HEK293 (cell line): ENCODE results near the gene COL15A1.

Experiments
- CTCF ChIA-PET: fragments of 350-600 bp; formaldehyde crosslinking; extraction: SDS; loops from one replicate; lab custom pipeline; 2021; ENCODE audit warnings: antibody characterized with exemption; lab: Yijun Ruan, JAX
- POLR2A ChIA-PET: fragments of 300-600 bp; formaldehyde crosslinking; extraction: SDS; loops from one replicate; lab custom pipeline; 2020; ENCODE audit warnings: antibody characterized with exemption, inconsistent platforms; lab: Yijun Ruan, JAX
- H3K27ac ChIP-seq: fragments of 200-500 bp; sonication (Bioruptor generic); 2 replicates; pipeline ENCODE4 v1.5.1; 2014; ENCODE audit warnings: low read depth, low read length, control low read depth, inconsistent platforms; ENCODE audit errors: extremely low read depth
- H3K36me3 ChIP-seq, 2 experiments: fragments of 200-500 bp in 1 of 2; sonication (Bioruptor generic) in 1 of 2; 1 replicate in 1 of 2; 2 replicates in 1 of 2; pipeline ENCODE4 v1.5.1; 2014 to 2017; ENCODE audit warnings: inconsistent platforms in 2 of 2, low read length in 2 of 2; ENCODE audit not compliant: control insufficient read depth in 2 of 2, insufficient read depth in 1 of 2
- H3K4me1 ChIP-seq: fragments of 200-500 bp; sonication (Bioruptor generic); 2 replicates; pipeline ENCODE4 v1.5.1; 2014; ENCODE audit warnings: mild to moderate bottlenecking, low read length, inconsistent platforms; ENCODE audit not compliant: control insufficient read depth, insufficient read depth
- H3K4me3 ChIP-seq: 2 replicates; pipeline ENCODE4 v1.5.1; 2011; ENCODE audit warnings: low read depth, mild to moderate bottlenecking, control low read depth, low read length, moderate library complexity
- H3K9me3 ChIP-seq: fragments of 200-500 bp; sonication (Bioruptor generic); 2 replicates; pipeline ENCODE4 v1.5.1; 2014; ENCODE audit warnings: low read depth, low read length, inconsistent platforms; ENCODE audit not compliant: control insufficient read depth, insufficient read depth
- HOXC10 ChIP-seq: sonication (generic); formaldehyde crosslinking; IDR thresholded peaks from 2 replicates; pipeline ENCODE4 v1.8.1; 2023; ENCODE audit warnings: mild to moderate bottlenecking, missing genetic modification reagents
- IKZF3 ChIP-seq: fragments of 450-650 bp; IDR thresholded peaks from 2 replicates; pipeline ENCODE4 v1.5.0; 2018; ENCODE audit warnings: missing biosample characterization, mild to moderate bottlenecking, missing genetic modification characterization, moderate library complexity
- KLF8 ChIP-seq: fragments of 450-650 bp; formaldehyde crosslinking; IDR thresholded peaks from 2 replicates; pipeline ENCODE4 v1.5.1; 2016; ENCODE audit warnings: missing biosample characterization, missing genetic modification characterization
- SCRT1 ChIP-seq: fragments of 450-650 bp; formaldehyde crosslinking; IDR thresholded peaks from 2 replicates; pipeline ENCODE4 v1.5.1; 2016; ENCODE audit warnings: missing biosample characterization, missing genetic modification characterization, borderline replicate concordance
- SP7 ChIP-seq: fragments of 450-650 bp; formaldehyde crosslinking; IDR thresholded peaks from 2 replicates; pipeline ENCODE4 v1.5.1; 2016; ENCODE audit warnings: missing biosample characterization, missing genetic modification characterization
- TCF7L2 ChIP-seq: IDR thresholded peaks from 2 replicates; pipeline ENCODE4 v1.6.1; 2011; ENCODE audit warnings: low read depth, mild to moderate bottlenecking, inconsistent platforms, low read length, moderate library complexity, borderline replicate concordance
- ZBTB44 ChIP-seq: fragments of 450-650 bp; IDR thresholded peaks from 2 replicates; pipeline ENCODE4 v1.5.1; 2018; ENCODE audit warnings: missing biosample characterization, mild to moderate bottlenecking, missing genetic modification characterization
- ZNF133 ChIP-seq: fragments of 450-650 bp; formaldehyde crosslinking; IDR thresholded peaks from 2 replicates; pipeline ENCODE4 v1.5.1; 2016; ENCODE audit warnings: missing biosample characterization, missing genetic modification characterization
- ZNF140 ChIP-seq: fragments of 450-650 bp; formaldehyde crosslinking; IDR thresholded peaks from 2 replicates; pipeline ENCODE4 v1.5.1; 2016; ENCODE audit warnings: missing biosample characterization, missing genetic modification characterization
- ZNF146 ChIP-seq: fragments of 450-650 bp; formaldehyde crosslinking; IDR thresholded peaks from 2 replicates; pipeline ENCODE4 v1.5.1; 2016; ENCODE audit warnings: missing biosample characterization, missing genetic modification characterization
- ZNF148 ChIP-seq: fragments of 450-650 bp; formaldehyde crosslinking; IDR thresholded peaks from 2 replicates; pipeline ENCODE4 v1.5.0; 2017; ENCODE audit warnings: missing biosample characterization, missing genetic modification characterization, borderline replicate concordance
- ZNF157 ChIP-seq: fragments of 450-650 bp; formaldehyde crosslinking; IDR thresholded peaks from 2 replicates; pipeline ENCODE4 v1.5.1; 2016; ENCODE audit warnings: missing biosample characterization, missing genetic modification characterization
- ZNF18 ChIP-seq: fragments of 450-650 bp; formaldehyde crosslinking; IDR thresholded peaks from 2 replicates; pipeline ENCODE4 v1.5.1; 2016; ENCODE audit warnings: missing biosample characterization, missing genetic modification characterization
- ZNF350 ChIP-seq: fragments of 450-650 bp; formaldehyde crosslinking; IDR thresholded peaks from 2 replicates; pipeline ENCODE4 v1.5.0; 2017; ENCODE audit warnings: missing biosample characterization, mild to moderate bottlenecking, missing genetic modification characterization
- ZNF366 ChIP-seq: fragments of 450-650 bp; formaldehyde crosslinking; conservative IDR thresholded peaks from 2 replicates; pipeline ENCODE4 v1.5.1; 2016; ENCODE audit warnings: missing biosample characterization, missing genetic modification characterization
- ZNF37A ChIP-seq: fragments of 450-650 bp; IDR thresholded peaks from 2 replicates; pipeline ENCODE4 v1.5.1; 2018; ENCODE audit warnings: missing biosample characterization, missing genetic modification characterization
- ZNF398 ChIP-seq: fragments of 450-650 bp; formaldehyde crosslinking; IDR thresholded peaks from 2 replicates; pipeline ENCODE4 v1.5.1; 2017; ENCODE audit warnings: missing biosample characterization, missing genetic modification characterization
- ZNF423 ChIP-seq: fragments of 450-650 bp; formaldehyde crosslinking; IDR thresholded peaks from 2 replicates; pipeline ENCODE4 v1.5.1; 2016; ENCODE audit warnings: missing biosample characterization, missing genetic modification characterization
- ZNF426 ChIP-seq: fragments of 450-650 bp; formaldehyde crosslinking; IDR thresholded peaks from 2 replicates; pipeline ENCODE4 v1.5.1; 2017; ENCODE audit warnings: missing biosample characterization, missing genetic modification characterization, mild to moderate bottlenecking, inconsistent platforms, moderate library complexity
- ZNF510 ChIP-seq: fragments of 450-650 bp; formaldehyde crosslinking; IDR thresholded peaks from 2 replicates; pipeline ENCODE4 v1.5.1; 2018; ENCODE audit warnings: mild to moderate bottlenecking, missing genetic modification characterization, missing biosample characterization; ENCODE audit not compliant: insufficient replicate concordance
- ZNF585B ChIP-seq: fragments of 450-650 bp; formaldehyde crosslinking; IDR thresholded peaks from 2 replicates; pipeline ENCODE4 v1.5.1; 2016; ENCODE audit warnings: missing biosample characterization, missing genetic modification characterization
- ZNF600 ChIP-seq: fragments of 450-650 bp; formaldehyde crosslinking; IDR thresholded peaks from 2 replicates; pipeline ENCODE4 v1.5.1; 2016; ENCODE audit warnings: missing biosample characterization, missing genetic modification characterization
- ZNF660 ChIP-seq: fragments of 450-650 bp; IDR thresholded peaks from 2 replicates; pipeline ENCODE4 v1.5.1; 2018; ENCODE audit warnings: missing biosample characterization, mild to moderate bottlenecking, missing genetic modification characterization
- ZNF768 ChIP-seq: fragments of 450-650 bp; formaldehyde crosslinking; IDR thresholded peaks from 2 replicates; pipeline ENCODE4 v1.5.1; 2018; ENCODE audit warnings: missing biosample characterization, mild to moderate bottlenecking, missing genetic modification characterization
- ZNF785 ChIP-seq: fragments of 450-650 bp; formaldehyde crosslinking; IDR thresholded peaks from 2 replicates; pipeline ENCODE4 v1.5.1; 2016; ENCODE audit warnings: missing biosample characterization, missing genetic modification characterization
- ZSCAN16 ChIP-seq: fragments of 450-650 bp; formaldehyde crosslinking; IDR thresholded peaks from 2 replicates; pipeline ENCODE4 v1.5.1; 2016; ENCODE audit warnings: missing biosample characterization, missing genetic modification characterization

COL15A1 gene

GRCh38 chr9:98992885-98993569 lies 49.3 kb downstream of the COL15A1 start:
- no peak overlapping the region for H3K27ac ChIP-seq
- no peaks in the 10 kb centered on the region for H3K36me3 ChIP-seq
- no peaks in the 10 kb centered on the region for H3K9me3 ChIP-seq
- CTCF ChIA-PET, result no interaction called here
- POLR2A ChIA-PET, result no interaction called here
- H3K4me3 ChIP-seq, result no peak overlapping the region
- H3K4me1 ChIP-seq, result no peaks in the 10 kb centered on the region
- TF ChIP-seq ZNF37A (no peak), SP7 (no peak), ZNF585B (tag by site-specific recombination) (no peak), ZNF426 (tag by site-specific recombination) (no peak), ZNF785 (tag by site-specific recombination) (no peak), ZNF510 (tag by site-specific recombination) (no peak), ZBTB44 (tag by site-specific recombination) (no peak), ZNF423 (no peak), ZNF157 (tag by site-specific recombination) (no peak), ZNF366 (tag by site-specific recombination) (no peak), ZNF398 (tag by site-specific recombination) (no peak), KLF8 (tag by site-specific recombination) (no peak), ZNF140 (tag by site-specific recombination) (no peak), ZNF600 (tag by site-specific recombination) (no peak), SCRT1 (tag by site-specific recombination) (no peak), ZNF768 (tag by site-specific recombination) (no peak), TCF7L2 (no peak), ZSCAN16 (tag by site-specific recombination) (no peak)

- CTCF ChIA-PET, result no interaction called here
- no peaks in the 10 kb centered on the region for H3K4me1 ChIP-seq
- POLR2A ChIA-PET, result no interaction called here
- TF ChIP-seq ZNF133 (tag by site-specific recombination) (no peak), ZNF660 (no peak), ZNF146 (tag by site-specific recombination) (no peak), ZNF350 (no peak), HOXC10 (CRISPR knock-in tag) (no peak), ZNF18 (tag by site-specific recombination) (no peak), ZNF148 (no peak), KLF8 (tag by site-specific recombination) (no peak), IKZF3 (tag by site-specific recombination) (no peak)
- TF ChIP-seq, all 188 proteins: peak for 0
- no peak overlapping the region for H3K4me3 ChIP-seq
- H3K27ac ChIP-seq, result no peak overlapping the region
- no peaks in the 10 kb centered on the region for H3K36me3 ChIP-seq
- H3K9me3 ChIP-seq, result no peaks in the 10 kb centered on the region
These were observed 49.9 kb downstream of the COL15A1 start for GRCh38 chr9:98993570-98993945.
